GM19193 (cell line): ENCODE data around the gene SPSB2.

Experiments
- POLR2A ChIP-seq: IDR thresholded peaks from 4 replicates; pipeline ENCODE4 v1.6.1; 2011; ENCODE audit not compliant: insufficient read depth, insufficient read length; ENCODE audit errors: extremely low read depth

SPSB2 gene

DNA sequence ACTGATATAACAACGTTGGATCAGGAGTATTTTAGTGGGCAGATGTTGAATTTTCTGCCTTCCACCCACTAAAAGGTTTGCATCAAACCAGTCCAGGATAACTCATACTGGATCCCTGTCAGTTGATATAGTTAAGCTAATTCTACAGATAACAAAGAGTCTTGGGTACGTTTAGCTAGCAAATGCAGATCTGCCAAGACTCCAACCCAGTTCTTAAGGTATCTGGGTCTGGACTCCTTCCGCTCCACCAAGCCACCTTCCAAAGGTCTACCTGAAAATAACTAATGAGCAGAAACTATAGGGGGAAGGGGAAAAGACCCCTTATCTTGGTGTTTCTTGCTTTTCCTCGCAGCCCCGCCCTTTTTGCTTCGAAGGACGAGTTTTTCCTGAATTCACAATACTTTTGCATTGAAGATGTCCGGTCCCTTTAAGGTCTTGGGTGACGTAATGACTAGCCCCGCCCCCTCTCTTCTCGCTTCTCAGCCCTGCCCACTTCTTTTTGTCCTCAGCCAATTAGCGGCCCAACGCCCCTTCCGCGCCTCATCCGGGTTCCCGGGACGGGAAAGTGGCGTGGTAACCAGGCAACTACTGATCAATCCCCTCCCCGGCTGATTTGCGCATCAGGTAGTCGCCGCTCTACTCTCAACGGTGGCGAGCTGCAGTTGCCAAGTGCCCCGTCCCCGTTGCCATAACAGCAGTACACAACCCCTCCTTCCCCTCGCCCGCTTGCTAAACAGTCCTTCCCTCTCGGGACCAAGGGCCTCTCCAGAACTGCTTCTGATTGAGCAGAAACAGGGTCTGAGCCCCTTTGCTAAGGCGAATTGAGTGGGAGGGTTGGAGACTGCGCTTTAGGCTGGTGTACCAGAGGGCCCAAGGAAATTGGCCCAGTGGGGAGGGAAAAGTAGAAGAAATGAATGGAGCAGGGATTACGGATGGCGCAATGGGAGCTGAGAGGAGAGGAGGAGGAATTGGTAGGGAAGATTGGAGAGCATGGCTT is 31.5 kb upstream of the SPSB2 start, which contains the start of gene LRRC23:
LRRC23 (plus strand) TSS at position 543 of the 997 bp plus-strand sequence. CDS start 812 bp downstream, outside the sequence.
- peak; percentile 62 for TF ChIP-seq POLR2A

- no peak for TF ChIP-seq POLR2A
These were observed 30.6 kb upstream of the SPSB2 start for GRCh38 chr12:6903722-6904121.

DNA sequence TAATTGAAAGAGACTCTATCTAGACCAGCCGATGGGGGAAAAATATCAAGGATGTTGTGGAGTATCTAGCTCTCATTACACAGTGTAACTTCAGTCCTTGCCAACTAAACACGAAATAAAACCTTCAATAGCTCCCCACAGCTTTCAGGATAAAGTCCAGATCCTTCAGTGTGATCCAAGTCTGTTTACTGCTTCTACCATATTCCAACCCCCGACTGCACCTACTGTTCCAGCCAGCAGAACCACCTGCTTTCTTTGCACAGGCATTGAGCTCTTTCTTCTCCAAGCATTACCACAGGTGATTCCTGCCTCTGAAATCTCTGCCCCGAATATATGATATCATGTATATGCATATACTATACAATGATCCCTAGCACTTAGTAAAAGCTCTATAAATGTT is 29.3 kb upstream of the SPSB2 start:
- TF ChIP-seq POLR2A: no peak

- TF ChIP-seq POLR2A: no peak
These were observed 26.9 kb upstream of the SPSB2 start for GRCh38 chr12:6899837-6900519.

DNA sequence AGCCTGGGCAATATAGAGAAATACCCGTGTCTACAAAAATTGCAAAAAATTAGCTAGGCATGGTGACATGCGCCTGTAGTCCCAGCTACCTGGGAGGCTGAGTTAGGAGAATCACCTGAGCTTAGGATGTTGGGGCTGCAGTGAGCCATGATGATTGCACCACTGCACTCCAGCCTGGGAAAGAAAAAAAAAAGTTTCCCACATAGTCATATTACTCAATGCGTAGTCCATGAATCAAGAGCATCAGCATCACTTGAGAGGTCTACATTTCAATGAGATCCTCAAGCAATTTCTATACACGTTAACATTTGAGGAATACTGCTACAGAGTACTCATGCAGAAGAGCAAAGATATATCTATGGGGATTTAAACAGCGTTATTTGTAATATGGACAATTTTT is 26.3 kb upstream of the SPSB2 start:
- TF ChIP-seq POLR2A: no peak

- TF ChIP-seq POLR2A: no peak
These were observed 23.8 kb upstream of the SPSB2 start for GRCh38 chr12:6896846-6897435.

GRCh38 chr12:6894321-6894720 is 21.2 kb upstream of the SPSB2 start:
- no peak for TF ChIP-seq POLR2A

GRCh38 chr12:6891646-6892001 is 18.5 kb upstream of the SPSB2 start:
- no peak for TF ChIP-seq POLR2A

GRCh38 chr12:6890789-6891645 is 17.9 kb upstream of the SPSB2 start:
- peak; percentile 87 for TF ChIP-seq POLR2A

GRCh38 chr12:6888360-6888759 is 15.3 kb upstream of the SPSB2 start:
- TF ChIP-seq POLR2A: no peak

- TF ChIP-seq POLR2A: no peak
These were observed 14.4 kb upstream of the SPSB2 start for GRCh38 chr12:6887460-6887859.

DNA sequence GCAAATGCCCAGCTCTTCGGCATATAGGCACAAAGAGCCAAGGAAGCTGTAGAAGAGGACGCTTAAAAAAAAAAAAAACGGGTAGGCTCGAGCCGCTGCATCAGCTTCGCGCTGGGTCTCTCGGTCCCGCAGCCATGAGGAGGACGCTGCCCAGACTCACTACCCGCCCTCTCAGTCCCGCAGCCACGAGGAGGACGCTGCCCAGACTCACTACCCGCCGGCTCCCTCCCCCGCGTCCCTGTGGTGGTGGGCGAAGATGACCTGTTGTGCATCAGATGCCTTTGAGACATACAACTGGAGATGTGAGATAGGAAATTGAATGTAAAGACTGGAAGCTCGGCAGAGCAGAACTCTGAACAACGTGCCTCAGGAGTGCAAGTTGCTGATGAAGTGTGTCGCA is 11.4 kb upstream of the SPSB2 start:
- TF ChIP-seq POLR2A: no peak

GRCh38 chr12:6883683-6884082 is 10.6 kb upstream of the SPSB2 start:
- TF ChIP-seq POLR2A: no peak

GRCh38 chr12:6883252-6883651 is 10.1 kb upstream of the SPSB2 start:
- no peak for TF ChIP-seq POLR2A
